Adrenal gland (tissue), 5 donors: ENCODE measurements around the gene OPCML.

Experiments used
- POLR2A ChIP-seq, 2 donors: fragments of 450-650 bp; IDR thresholded peaks; one replicate each; pipeline ENCODE4 v1.6.1; 2017; ENCODE audit warnings: antibody characterized with exemption in 2 of 2, mild to moderate bottlenecking in 2 of 2, moderate library complexity in 1 of 2
- TF ChIP-seq, protein P1 (sequence below), 6 experiments: fragments of 450-650 bp in 4 of 6; fragments of 200-600 bp in 2 of 6; sonication (generic) in 1 of 6; IDR thresholded peaks; 1 replicate in 5 of 6; 2 replicates in 1 of 6; pipeline versions ENCODE4 v1.5.1 to v1.8.0; 2016 to 2021; ENCODE audit warnings: antibody characterized with exemption in 6 of 6, mild to moderate bottlenecking in 2 of 6, moderate library complexity in 1 of 6
- donor health status: DM: no; HTN: no; CAD: no.

DNA sequence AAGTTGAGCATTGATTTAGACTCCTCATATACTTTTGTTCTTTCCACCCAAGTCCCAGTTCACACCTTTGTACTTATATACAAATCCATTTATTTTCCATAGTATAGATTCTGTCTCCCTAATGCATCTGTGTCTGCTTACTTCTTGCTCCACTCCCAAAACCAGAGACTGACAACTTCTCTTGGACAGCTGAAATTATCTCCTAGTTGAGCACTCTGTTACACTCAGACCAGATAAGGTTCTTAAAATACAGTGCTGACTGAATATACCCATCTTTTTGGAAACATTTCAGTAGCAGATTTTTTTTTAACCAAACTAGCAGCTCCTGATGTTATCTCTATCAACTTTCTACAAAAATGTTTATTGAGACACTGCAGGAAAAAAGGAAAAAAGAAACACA lies 106.3 kb downstream of the OPCML start:
- TF ChIP-seq, protein P1, sequence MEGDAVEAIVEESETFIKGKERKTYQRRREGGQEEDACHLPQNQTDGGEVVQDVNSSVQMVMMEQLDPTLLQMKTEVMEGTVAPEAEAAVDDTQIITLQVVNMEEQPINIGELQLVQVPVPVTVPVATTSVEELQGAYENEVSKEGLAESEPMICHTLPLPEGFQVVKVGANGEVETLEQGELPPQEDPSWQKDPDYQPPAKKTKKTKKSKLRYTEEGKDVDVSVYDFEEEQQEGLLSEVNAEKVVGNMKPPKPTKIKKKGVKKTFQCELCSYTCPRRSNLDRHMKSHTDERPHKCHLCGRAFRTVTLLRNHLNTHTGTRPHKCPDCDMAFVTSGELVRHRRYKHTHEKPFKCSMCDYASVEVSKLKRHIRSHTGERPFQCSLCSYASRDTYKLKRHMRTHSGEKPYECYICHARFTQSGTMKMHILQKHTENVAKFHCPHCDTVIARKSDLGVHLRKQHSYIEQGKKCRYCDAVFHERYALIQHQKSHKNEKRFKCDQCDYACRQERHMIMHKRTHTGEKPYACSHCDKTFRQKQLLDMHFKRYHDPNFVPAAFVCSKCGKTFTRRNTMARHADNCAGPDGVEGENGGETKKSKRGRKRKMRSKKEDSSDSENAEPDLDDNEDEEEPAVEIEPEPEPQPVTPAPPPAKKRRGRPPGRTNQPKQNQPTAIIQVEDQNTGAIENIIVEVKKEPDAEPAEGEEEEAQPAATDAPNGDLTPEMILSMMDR (IDR thresholded peaks at IDR 0.05) = no peak
- no peak for TF ChIP-seq POLR2A (IDR thresholded peaks at IDR 0.05)
